Gastroesophageal sphincter (tissue), 2 donors: ENCODE data around the gene TRIM25.

Experiments
- POLR2A ChIP-seq, 2 donors: fragments of 450-650 bp; IDR thresholded peaks; one replicate each; pipeline ENCODE4 v1.6.1; 2017; ENCODE audit warnings: antibody characterized with exemption in 2 of 2, mild to moderate bottlenecking in 2 of 2, moderate library complexity in 1 of 2
- POLR2AphosphoS5 ChIP-seq: sonication (generic); formaldehyde crosslinking; IDR thresholded peaks from one replicate; pipeline ENCODE4 v1.6.1; 2017; ENCODE audit warnings: antibody characterized with exemption

GRCh38 chr17:56926704-56927103, 12.9 kb upstream of the TRIM25 start:
- TF ChIP-seq POLR2AphosphoS5 (no peak), POLR2A (IDR thresholded peaks at IDR 0.05) (no peak)
